IMR-90 (cell line): ENCODE data around the gene CADM1. TPM values are rescaled to one million over a fixed set of nuclear protein-coding genes. Genes with fewer than 3 reads are reported as not detected.

Experiments
- ATAC-seq: fragments of 200-7000 bp; cut with Tn5 transposase; 2 replicates; pipeline ENCODE4 v1.9.1; 2020; ENCODE audit warnings: low read depth, mild to moderate bottlenecking, moderate library complexity
- BruUV-seq: library from RNA; stranded (reverse); fragments of 400-500 nt; replicated peaks from 2 replicates; lab custom pipeline; 2021; lab: Mats Ljungman, UMichigan
- CTCF ChIA-PET: fragments of 300-600 bp; formaldehyde crosslinking; extraction: SDS; loops from one replicate; lab custom pipeline; 2021; ENCODE audit warnings: antibody characterized with exemption; lab: Yijun Ruan, JAX
- POLR2A ChIA-PET: fragments of 300-600 bp; sonication (Branson Sonifier 250); formaldehyde crosslinking; loops from one replicate; lab custom pipeline; 2022; ENCODE audit warnings: antibody characterized with exemption; ENCODE audit not compliant: unreplicated experiment; lab: Charles Lee
- DNase-seq: peaks from one replicate; pipeline ENCODE4 v3.0.0; 2013
- H2AFZ ChIP-seq: replicated peaks from 2 replicates; pipeline ENCODE3; 2013; ENCODE audit warnings: low read length, mild to moderate bottlenecking; ENCODE audit not compliant: poor library complexity
- H2AK5ac ChIP-seq: 2 replicates; pipeline ENCODE4 v1.6.1; 2013; ENCODE audit warnings: low read depth, low read length, inconsistent platforms
- H2AK9ac ChIP-seq: replicated peaks from 2 replicates; pipeline ENCODE3; 2013; ENCODE audit warnings: mild to moderate bottlenecking, low read depth, low read length, moderate library complexity; ENCODE audit not compliant: poor library complexity
- H2BK120ac ChIP-seq: 2 replicates; pipeline ENCODE4 v1.6.1; 2013; ENCODE audit warnings: low read depth, low read length, inconsistent platforms
- H2BK15ac ChIP-seq: 3 replicates; pipeline ENCODE4 v1.6.1; 2013; ENCODE audit warnings: low read depth, low read length, inconsistent platforms
- H2BK20ac ChIP-seq: 2 replicates; pipeline ENCODE4 v1.6.1; 2013; ENCODE audit warnings: low read depth, mild to moderate bottlenecking, inconsistent platforms, low read length, moderate library complexity
- H2BK5ac ChIP-seq: 2 replicates; pipeline ENCODE4 v1.6.1; 2013; ENCODE audit warnings: mild to moderate bottlenecking, low read depth, low read length, inconsistent platforms; ENCODE audit not compliant: poor library complexity, severe bottlenecking
- H3K14ac ChIP-seq: replicated peaks from 2 replicates; pipeline ENCODE4 v1.6.1; 2013; ENCODE audit warnings: low read depth, low read length, inconsistent platforms
- H3K18ac ChIP-seq: 2 replicates; pipeline ENCODE4 v1.6.1; 2013; ENCODE audit warnings: low read depth, low read length, control low read depth
- H3K23ac ChIP-seq: 2 replicates; pipeline ENCODE4 v1.6.1; 2013; ENCODE audit warnings: low read depth, low read length, inconsistent platforms
- H3K27ac ChIP-seq: 2 replicates; pipeline ENCODE4 v1.5.1; 2013; ENCODE audit warnings: mild to moderate bottlenecking, control low read depth, low read length; ENCODE audit not compliant: insufficient read depth
- H3K27me3 ChIP-seq: 2 replicates; pipeline ENCODE4 v1.6.1; 2013; ENCODE audit warnings: low read length; ENCODE audit not compliant: control insufficient read depth, insufficient read depth
- H3K36me3 ChIP-seq: 2 replicates; pipeline ENCODE4 v1.6.1; 2013; ENCODE audit warnings: low read length, mixed read lengths; ENCODE audit not compliant: control insufficient read depth, insufficient read depth
- H3K4ac ChIP-seq: 2 replicates; pipeline ENCODE4 v1.6.1; 2013; ENCODE audit warnings: low read depth, low read length, inconsistent platforms
- H3K4me1 ChIP-seq: 2 replicates; pipeline ENCODE4 v1.6.1; 2013; ENCODE audit warnings: low read length, mixed read lengths; ENCODE audit not compliant: control insufficient read depth, insufficient read depth
- H3K4me2 ChIP-seq: 2 replicates; pipeline ENCODE4 v1.6.1; 2013; ENCODE audit warnings: low read depth, mild to moderate bottlenecking, control low read depth, low read length, moderate library complexity
- H3K4me3 ChIP-seq: 2 replicates; pipeline ENCODE4 v1.5.1; 2013; ENCODE audit warnings: low read depth, mild to moderate bottlenecking, control low read depth, low read length, moderate library complexity; ENCODE audit not compliant: insufficient read depth
- H3K56ac ChIP-seq: 2 replicates; pipeline ENCODE4 v1.6.1; 2013; ENCODE audit warnings: low read length, inconsistent platforms; ENCODE audit not compliant: insufficient read depth; ENCODE audit errors: extremely low read depth
- H3K79me1 ChIP-seq, 2 experiments: 2 replicates each; pipeline ENCODE4 v1.6.1; 2013; ENCODE audit warnings: low read length in 2 of 2, inconsistent platforms in 1 of 2, low read depth in 1 of 2
- H3K9ac ChIP-seq: 2 replicates; pipeline ENCODE4 v1.6.1; 2013; ENCODE audit warnings: low read depth, low read length, control low read depth
- H3K9me1 ChIP-seq: 2 replicates; pipeline ENCODE4 v1.6.1; 2013; ENCODE audit warnings: low read length, inconsistent platforms; ENCODE audit not compliant: insufficient read depth
- H3K9me3 ChIP-seq: 2 replicates; pipeline ENCODE4 v1.6.1; 2013; ENCODE audit warnings: low read length; ENCODE audit not compliant: control insufficient read depth, insufficient read depth
- H4K20me1 ChIP-seq: 2 replicates; pipeline ENCODE4 v1.6.1; 2013; ENCODE audit warnings: low read length, inconsistent platforms; ENCODE audit not compliant: insufficient read depth
- H4K5ac ChIP-seq: 2 replicates; pipeline ENCODE4 v1.6.1; 2013; ENCODE audit warnings: mild to moderate bottlenecking, low read depth, low read length, control low read depth
- H4K8ac ChIP-seq, 2 experiments: 2 replicates each; pipeline ENCODE4 v1.6.1; 2013; ENCODE audit warnings: low read depth in 2 of 2, low read length in 2 of 2, control low read depth in 1 of 2, inconsistent platforms in 1 of 2
- H4K91ac ChIP-seq: 2 replicates; pipeline ENCODE4 v1.6.1; 2013; ENCODE audit warnings: low read depth, low read length, inconsistent platforms; ENCODE audit not compliant: insufficient read depth
- BHLHE40 ChIP-seq: fragments of 150-350 bp; IDR thresholded peaks from 2 replicates; pipeline ENCODE4 v1.6.1; 2016; ENCODE audit warnings: mild to moderate bottlenecking, low read depth, low read length
- CEBPB ChIP-seq: IDR thresholded peaks from 2 replicates; pipeline ENCODE4 v1.6.1; 2012; ENCODE audit warnings: low read depth, low read length, improper control_type of control experiment
- CHD1 ChIP-seq: IDR thresholded peaks from 2 replicates; pipeline ENCODE4 v1.6.1; 2012; ENCODE audit warnings: low read depth, low read length, improper control_type of control experiment
- ELK1 ChIP-seq: fragments of 150-350 bp; IDR thresholded peaks from 2 replicates; pipeline ENCODE4 v1.6.1; 2016; ENCODE audit warnings: low read depth, mild to moderate bottlenecking, low read length, moderate library complexity, borderline replicate concordance
- FOS ChIP-seq: fragments of 150-350 bp; IDR thresholded peaks from 2 replicates; pipeline ENCODE4 v1.6.1; 2016; ENCODE audit warnings: low read depth, low read length
- MAFK ChIP-seq: IDR thresholded peaks from 2 replicates; pipeline ENCODE4 v1.6.1; 2012; ENCODE audit warnings: low read depth, low read length, improper control_type of control experiment
- MAZ ChIP-seq: IDR thresholded peaks from 2 replicates; pipeline ENCODE4 v1.6.1; 2012; ENCODE audit warnings: low read depth, mild to moderate bottlenecking, low read length, improper control_type of control experiment, moderate library complexity, borderline replicate concordance
- MXI1 ChIP-seq: IDR thresholded peaks from 2 replicates; pipeline ENCODE4 v1.6.1; 2012; ENCODE audit warnings: low read depth, mild to moderate bottlenecking, low read length, moderate library complexity, borderline replicate concordance
- NFE2L2 ChIP-seq: fragments of 150-350 bp; IDR thresholded peaks from 2 replicates; pipeline ENCODE4 v1.6.1; 2016; ENCODE audit warnings: low read depth, mild to moderate bottlenecking, low read length
- POLR2A ChIP-seq: IDR thresholded peaks from 2 replicates; pipeline ENCODE4 v1.6.1; 2012; ENCODE audit warnings: mild to moderate bottlenecking, low read depth, low read length
- RAD21 ChIP-seq: IDR thresholded peaks from 2 replicates; pipeline ENCODE4 v1.6.1; 2012; ENCODE audit warnings: low read length, improper control_type of control experiment
- RCOR1 ChIP-seq: IDR thresholded peaks from 2 replicates; pipeline ENCODE4 v1.6.1; 2012; ENCODE audit warnings: mild to moderate bottlenecking, low read length, improper control_type of control experiment; ENCODE audit not compliant: insufficient replicate concordance
- RFX5 ChIP-seq: IDR thresholded peaks from 2 replicates; pipeline ENCODE4 v1.8.0; 2012; ENCODE audit warnings: low read depth, mild to moderate bottlenecking, low read length, moderate library complexity
- SMC3 ChIP-seq: fragments of 150-350 bp; IDR thresholded peaks from 2 replicates; pipeline ENCODE4 v1.6.1; 2016; ENCODE audit warnings: low read depth, mild to moderate bottlenecking, antibody characterized with exemption, low read length, moderate library complexity
- USF2 ChIP-seq: fragments of 150-350 bp; IDR thresholded peaks from 2 replicates; pipeline ENCODE4 v1.6.1; 2017; ENCODE audit warnings: mild to moderate bottlenecking, antibody characterized with exemption, low read length, low read depth
- WGBS, 2 experiments: methylation state at CpG; one replicate each; pipeline versions ENCODE4 v1.1.5 to v1.1.7; 2013; ENCODE audit warnings: missing lambda C conversion rate in 2 of 2; ENCODE audit not compliant: insufficient read length in 1 of 2; ENCODE audit errors: extremely low coverage in 2 of 2; 5-methylcytosine and 5-hydroxymethylcytosine counted together
- dilution Hi-C: fragments of 300-500 bp; cut with HindIII; formaldehyde crosslinking; loops from one replicate; pipeline ENCODE4 v1.14.3; 2018; ENCODE audit warnings: low sequenced_read_pairs; ENCODE audit not compliant: unreplicated experiment
- in situ Hi-C: fragments of 300-500 bp; cut with MboI; formaldehyde crosslinking; loops from 3 replicates; pipeline ENCODE4 v1.14.3; 2019; ENCODE audit warnings: low sequenced_read_pairs, inconsistent platforms, mixed read lengths
- intact Hi-C: fragments of 100-400 bp; cut with micrococcal nuclease; formaldehyde crosslinking; loops from 2 replicates; pipeline ENCODE4 v1.10.0; 2022
- polyA plus RNA-seq, 3 experiments: library from polyadenylated mRNA; depleted of rRNA; stranded (reverse); fragments of >200 nt; gene quantifications; 2 replicates each; pipeline ENCODE4 v1.2.3, GENCODE V29; 2012; ENCODE audit warnings: low replicate concordance in 1 of 3
- total RNA-seq: library from RNA; depleted of rRNA; stranded (reverse); fragments of >200 nt; gene quantifications from 2 replicates; pipeline ENCODE4 v1.2.3, GENCODE V29; 2012
- TF ChIP-seq, protein P1 (sequence below): conservative IDR thresholded peaks from 2 replicates; pipeline ENCODE4 v1.5.1; 2012; ENCODE audit warnings: mild to moderate bottlenecking, low read depth, low read length, improper control_type of control experiment

CADM1 gene
- total and polyA plus RNA-seq, 2 of the 4 experiments (the other 2 are of a cell fraction), result 28.8 to 77.1 TPM

DNA sequence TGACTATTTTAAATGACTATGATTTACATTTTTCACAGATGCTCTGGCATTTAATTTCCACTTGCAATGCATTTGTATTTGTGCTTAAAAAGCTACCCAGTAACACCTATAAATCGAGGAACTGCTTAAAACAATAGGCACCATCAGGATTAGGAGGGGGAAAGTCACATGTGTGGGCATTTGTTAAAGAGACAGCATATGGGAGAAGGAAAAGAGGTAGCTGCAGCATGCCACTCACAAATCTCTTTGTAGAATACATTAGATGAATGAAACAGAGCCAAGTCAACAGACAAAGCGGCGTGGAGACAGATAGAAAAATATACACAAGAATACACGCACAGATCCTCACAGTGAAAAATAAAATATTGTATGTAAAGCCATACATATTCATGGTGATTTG lies 228.0 kb downstream of the CADM1 start:
- no peak overlapping the region for H2BK20ac ChIP-seq
- H3K4me3 ChIP-seq, result no peak overlapping the region
- ChIA-PET POLR2A (no interaction called here), CTCF (no interaction called here)
- in situ Hi-C loops (no loop called here), dilution Hi-C loops (no loop called here), intact Hi-C loops (loop anchor here (5.0 kb wide), 1 partner anchor 49 kb away; no protein-coding TSS in a partner anchor)
- H2BK5ac ChIP-seq, result no peak overlapping the region
- H3K9ac ChIP-seq, result no peak overlapping the region
- no peak overlapping the region for H3K14ac ChIP-seq
- H3K4me2 ChIP-seq, result no peak overlapping the region
- TF ChIP-seq USF2 (no peak), ELK1 (no peak), FOS (no peak), RAD21 (no peak), CHD1 (no peak), SMC3 (no peak), BHLHE40 (no peak), CEBPB (no peak), NFE2L2 (no peak), RCOR1 (no peak), MAFK (no peak), RFX5 (no peak), POLR2A (no peak), MAZ (no peak), MXI1 (no peak)
- TF ChIP-seq, protein P1, sequence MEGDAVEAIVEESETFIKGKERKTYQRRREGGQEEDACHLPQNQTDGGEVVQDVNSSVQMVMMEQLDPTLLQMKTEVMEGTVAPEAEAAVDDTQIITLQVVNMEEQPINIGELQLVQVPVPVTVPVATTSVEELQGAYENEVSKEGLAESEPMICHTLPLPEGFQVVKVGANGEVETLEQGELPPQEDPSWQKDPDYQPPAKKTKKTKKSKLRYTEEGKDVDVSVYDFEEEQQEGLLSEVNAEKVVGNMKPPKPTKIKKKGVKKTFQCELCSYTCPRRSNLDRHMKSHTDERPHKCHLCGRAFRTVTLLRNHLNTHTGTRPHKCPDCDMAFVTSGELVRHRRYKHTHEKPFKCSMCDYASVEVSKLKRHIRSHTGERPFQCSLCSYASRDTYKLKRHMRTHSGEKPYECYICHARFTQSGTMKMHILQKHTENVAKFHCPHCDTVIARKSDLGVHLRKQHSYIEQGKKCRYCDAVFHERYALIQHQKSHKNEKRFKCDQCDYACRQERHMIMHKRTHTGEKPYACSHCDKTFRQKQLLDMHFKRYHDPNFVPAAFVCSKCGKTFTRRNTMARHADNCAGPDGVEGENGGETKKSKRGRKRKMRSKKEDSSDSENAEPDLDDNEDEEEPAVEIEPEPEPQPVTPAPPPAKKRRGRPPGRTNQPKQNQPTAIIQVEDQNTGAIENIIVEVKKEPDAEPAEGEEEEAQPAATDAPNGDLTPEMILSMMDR, result no peak
- H4K8ac ChIP-seq, result no peak overlapping the region
- H3K27ac ChIP-seq, result no peak overlapping the region
- no peak overlapping the region for H3K56ac ChIP-seq
- H2AFZ ChIP-seq, result no peak overlapping the region
- BruUV-seq, result no TSS peak
- H3K79me1 ChIP-seq, result peaks cover 4 to 7% of the 10 kb centered on the region in 2 experiments; a peak in 1 of 4 replicates
- ATAC-seq (no peak), DNase-seq (no peak)
- no peak overlapping the region for H3K18ac ChIP-seq
- H2BK15ac ChIP-seq, result no peak overlapping the region
- no peak overlapping the region for H3K23ac ChIP-seq
- H2AK5ac ChIP-seq, result no peak overlapping the region
- WGBS, 2 experiments, result no CpG with 5 or more reads among the region's 4 CpGs
- H3K9me3 ChIP-seq, result no peaks in the 10 kb centered on the region
- H3K27me3 ChIP-seq, result no peaks in the 10 kb centered on the region
- H3K9me1 ChIP-seq, result peaks cover 3% of the 10 kb centered on the region; the same call in 1 of the 2 replicates
- no peak overlapping the region for H4K91ac ChIP-seq
- H4K5ac ChIP-seq, result no peak overlapping the region
- no peak overlapping the region for H3K4ac ChIP-seq
- peaks cover 13% of the 10 kb centered on the region for H3K4me1 ChIP-seq
- no peak overlapping the region for H2AK9ac ChIP-seq
- H2BK120ac ChIP-seq, result no peak overlapping the region
- no peaks in the 10 kb centered on the region for H4K20me1 ChIP-seq
- H3K36me3 ChIP-seq, result no peaks in the 10 kb centered on the region
